A673 (cell line): Measurements from ENCODE around the gene ASIC3. TPM values are rescaled to one million over a fixed set of nuclear protein-coding genes. Genes with fewer than 3 reads are reported as not detected.

ENCODE experiments used
- BruUV-seq: library from RNA; stranded (reverse); fragments of 400-500 nt; replicated peaks from 2 replicates; lab custom pipeline; 2021; lab: Mats Ljungman, UMichigan
- CTCF ChIA-PET: fragments of 300-600 bp; sonication (Branson Sonifier 250); formaldehyde crosslinking; loops from one replicate; lab custom pipeline; 2022; ENCODE audit warnings: antibody characterized with exemption; lab: Charles Lee
- POLR2A ChIA-PET: fragments of 300-600 bp; sonication (Branson Sonifier 250); formaldehyde crosslinking; loops from one replicate; lab custom pipeline; 2022; ENCODE audit warnings: antibody characterized with exemption; ENCODE audit not compliant: low non-redundant PET; lab: Charles Lee
- DNase-seq: peaks from one replicate; pipeline ENCODE4 v3.0.0-alpha.2; 2015; ENCODE audit warnings: low spot score
- H3K27ac ChIP-seq: fragments of 200-600 bp; sonication (generic); 2 replicates; pipeline ENCODE4 v1.5.1; 2016; ENCODE audit warnings: mixed run types, low read depth, mild to moderate bottlenecking, mixed read lengths, antibody characterized with exemption, low read length; ENCODE audit not compliant: poor library complexity, severe bottlenecking
- H3K27me3 ChIP-seq: fragments of 200-600 bp; sonication (generic); replicated peaks from 2 replicates; pipeline ENCODE4 v1.6.1; 2017; ENCODE audit warnings: mixed run types, low read depth, mild to moderate bottlenecking, mixed read lengths, antibody characterized with exemption, low read length; ENCODE audit not compliant: insufficient read depth, poor library complexity
- H3K36me3 ChIP-seq: fragments of 200-600 bp; sonication (generic); 2 replicates; pipeline ENCODE4 v1.6.1; 2016; ENCODE audit warnings: mixed run types, mild to moderate bottlenecking, mixed read lengths, antibody characterized with exemption, low read length; ENCODE audit not compliant: insufficient read depth, poor library complexity, severe bottlenecking
- H3K4me1 ChIP-seq: fragments of 200-600 bp; sonication (generic); 2 replicates; pipeline ENCODE4 v1.6.1; 2017; ENCODE audit warnings: mixed run types, mild to moderate bottlenecking, mixed read lengths, antibody characterized with exemption, low read length; ENCODE audit not compliant: insufficient read depth, poor library complexity, severe bottlenecking
- H3K4me3 ChIP-seq: fragments of 200-600 bp; sonication (generic); 2 replicates; pipeline ENCODE4 v1.5.1; 2016; ENCODE audit warnings: low read depth, mixed run types, mild to moderate bottlenecking, mixed read lengths, low read length; ENCODE audit not compliant: poor library complexity, severe bottlenecking
- H3K9me3 ChIP-seq: fragments of 200-600 bp; sonication (generic); 2 replicates; pipeline ENCODE4 v1.6.1; 2016; ENCODE audit warnings: mixed run types, low read depth, mild to moderate bottlenecking, mixed read lengths, antibody characterized with exemption, low read length; ENCODE audit not compliant: poor library complexity, severe bottlenecking
- EZH2 ChIP-seq: fragments of 200-600 bp; sonication (generic); IDR thresholded peaks from 2 replicates; pipeline ENCODE4 v1.6.1; 2017; ENCODE audit warnings: borderline replicate concordance, low read depth, mild to moderate bottlenecking, mixed read lengths, antibody characterized with exemption, low read length; ENCODE audit not compliant: poor library complexity, severe bottlenecking
- intact Hi-C: fragments of 100-400 bp; cut with micrococcal nuclease; formaldehyde crosslinking; loops from one replicate; pipeline ENCODE4 v1.10.0; 2022; ENCODE audit not compliant: unreplicated experiment
- total RNA-seq: library from RNA; stranded (reverse); gene quantifications from 2 replicates; pipeline ENCODE4 v1.2.3, GENCODE V29; 2021
- TF ChIP-seq, protein P1 (sequence below): fragments of 300-800, 200-600 bp; sonication (generic); conservative IDR thresholded peaks from 2 replicates; pipeline ENCODE4 v1.5.1; 2017; ENCODE audit warnings: low read depth, mild to moderate bottlenecking, antibody characterized with exemption, low read length, moderate library complexity, mixed read lengths

Gene ASIC3
- total RNA-seq, 1 experiment from 2014 or later: 4.5 TPM

DNA sequence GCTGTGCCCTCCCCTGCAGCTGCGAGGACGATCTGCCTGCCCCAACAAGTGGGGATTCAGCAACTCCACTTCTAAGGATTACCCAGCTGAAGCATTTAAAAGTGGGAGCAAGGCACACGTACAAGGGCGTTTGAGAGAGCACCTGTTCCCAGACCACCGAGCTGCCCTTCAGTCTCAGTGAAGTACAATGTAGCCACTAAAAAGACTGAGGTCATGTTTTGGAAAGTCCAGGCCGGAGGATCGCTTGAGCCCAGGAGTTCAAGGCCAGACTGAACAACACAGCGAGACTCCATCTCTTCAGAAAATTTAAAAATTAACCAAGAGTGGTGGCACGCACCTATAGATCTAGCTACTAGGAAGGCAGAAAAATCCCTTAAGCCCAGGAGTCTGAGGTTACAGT is 42.8 kb upstream of the ASIC3 start:
- Histone ChIP-seq H3K36me3 (no peaks in the 10 kb centered on the region), H3K27ac (no peak overlapping the region), H3K4me1 (peaks cover 8% of the 10 kb centered on the region), H3K9me3 (no peaks in the 10 kb centered on the region), H3K4me3 (no peak overlapping the region), H3K27me3 (no peaks in the 10 kb centered on the region)
- ChIA-PET POLR2A (no interaction called here), CTCF (no interaction called here)
- no peak for DNase-seq
- intact Hi-C loops: no loop called here
- BruUV-seq: no TSS peak
- TF ChIP-seq, protein P1, sequence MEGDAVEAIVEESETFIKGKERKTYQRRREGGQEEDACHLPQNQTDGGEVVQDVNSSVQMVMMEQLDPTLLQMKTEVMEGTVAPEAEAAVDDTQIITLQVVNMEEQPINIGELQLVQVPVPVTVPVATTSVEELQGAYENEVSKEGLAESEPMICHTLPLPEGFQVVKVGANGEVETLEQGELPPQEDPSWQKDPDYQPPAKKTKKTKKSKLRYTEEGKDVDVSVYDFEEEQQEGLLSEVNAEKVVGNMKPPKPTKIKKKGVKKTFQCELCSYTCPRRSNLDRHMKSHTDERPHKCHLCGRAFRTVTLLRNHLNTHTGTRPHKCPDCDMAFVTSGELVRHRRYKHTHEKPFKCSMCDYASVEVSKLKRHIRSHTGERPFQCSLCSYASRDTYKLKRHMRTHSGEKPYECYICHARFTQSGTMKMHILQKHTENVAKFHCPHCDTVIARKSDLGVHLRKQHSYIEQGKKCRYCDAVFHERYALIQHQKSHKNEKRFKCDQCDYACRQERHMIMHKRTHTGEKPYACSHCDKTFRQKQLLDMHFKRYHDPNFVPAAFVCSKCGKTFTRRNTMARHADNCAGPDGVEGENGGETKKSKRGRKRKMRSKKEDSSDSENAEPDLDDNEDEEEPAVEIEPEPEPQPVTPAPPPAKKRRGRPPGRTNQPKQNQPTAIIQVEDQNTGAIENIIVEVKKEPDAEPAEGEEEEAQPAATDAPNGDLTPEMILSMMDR: no peak
- no peak for TF ChIP-seq EZH2

DNA sequence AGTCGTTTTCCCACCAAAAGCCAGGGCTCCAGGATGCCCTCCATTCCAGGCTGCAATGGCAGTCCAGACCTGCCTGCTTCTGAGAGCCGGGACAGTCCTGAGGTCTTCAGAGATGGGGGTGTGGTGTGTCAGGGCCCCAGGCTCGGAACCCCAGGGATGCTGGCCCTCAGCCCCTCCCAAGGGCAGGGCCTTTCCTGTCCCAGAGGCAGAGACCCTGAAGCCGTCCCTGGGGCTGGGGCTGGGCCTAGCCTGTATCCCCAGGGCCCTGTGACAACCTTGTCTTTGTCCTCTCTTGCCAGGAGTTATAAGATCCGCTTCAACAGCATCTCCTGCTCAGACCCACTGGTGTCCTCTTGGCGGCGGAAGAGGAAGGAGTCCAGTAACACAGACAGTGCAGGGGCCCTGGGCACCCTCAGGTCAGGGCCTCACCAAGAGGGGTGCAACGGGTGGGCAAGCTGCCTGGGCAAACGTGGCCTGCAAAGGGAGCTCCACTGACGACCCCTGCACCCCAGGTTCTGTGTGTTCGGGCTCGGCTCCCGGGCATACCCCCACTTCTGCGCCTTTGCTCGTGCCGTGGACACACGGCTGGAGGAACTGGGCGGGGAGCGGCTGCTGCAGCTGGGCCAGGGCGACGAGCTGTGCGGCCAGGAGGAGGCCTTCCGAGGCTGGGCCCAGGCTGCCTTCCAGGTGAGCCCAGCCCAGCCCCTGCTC is 41.6 kb upstream of the ASIC3 start:
- no peaks in the 10 kb centered on the region for H3K9me3 ChIP-seq
- no peak for DNase-seq
- ChIA-PET CTCF (no interaction called here), POLR2A (no interaction called here)
- BruUV-seq: no TSS peak
- H3K4me3 ChIP-seq: no peak overlapping the region
- no peak overlapping the region for H3K27ac ChIP-seq
- peaks cover 8% of the 10 kb centered on the region for H3K4me1 ChIP-seq
- H3K36me3 ChIP-seq: no peaks in the 10 kb centered on the region
- TF ChIP-seq EZH2: no peak
- TF ChIP-seq, protein P1: no peak
- intact Hi-C loops: no loop called here
- H3K27me3 ChIP-seq: no peaks in the 10 kb centered on the region

DNA sequence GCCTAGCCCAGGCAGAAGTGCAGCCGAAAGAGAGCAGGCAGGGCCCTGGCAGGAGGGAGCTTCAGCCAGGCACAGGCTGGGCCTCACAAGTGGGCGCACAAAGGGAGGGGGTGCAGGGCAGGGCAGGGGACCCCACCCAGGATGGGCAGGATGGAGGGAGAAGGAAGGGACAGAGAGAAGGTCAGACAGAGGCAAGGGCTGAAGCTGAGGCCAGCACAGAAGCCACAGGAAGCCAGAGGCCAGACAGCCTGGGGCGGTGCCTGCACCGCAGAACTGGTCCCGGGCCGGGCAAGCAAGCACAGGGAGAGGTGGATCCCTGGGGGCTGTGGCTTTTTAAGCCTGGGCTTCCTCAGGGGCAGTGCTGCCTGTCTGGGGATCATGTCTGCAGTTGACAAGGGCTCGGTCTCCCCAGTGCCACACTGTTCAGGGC is 40.8 kb upstream of the ASIC3 start:
- intact Hi-C loops: no loop called here
- POLR2A ChIA-PET: no interaction called here
- Histone ChIP-seq H3K4me1 (peaks cover 12% of the 10 kb centered on the region), H3K36me3 (no peaks in the 10 kb centered on the region), H3K4me3 (no peak overlapping the region), H3K9me3 (no peaks in the 10 kb centered on the region), H3K27me3 (no peaks in the 10 kb centered on the region), H3K27ac (no peak overlapping the region)
- BruUV-seq: no TSS peak
- CTCF ChIA-PET: no interaction called here
- no peak for TF ChIP-seq EZH2
- TF ChIP-seq, protein P1: no peak
- no peak for DNase-seq
